Stimulated activated CD4-positive, alpha-beta T cell treated with anti-CD3 and anti-CD28 coated beads, Interleukin-4, amount 100 ng/mL, for 4 hours (primary cell): Measurements from ENCODE around the gene NXPE4.

Experiments
- DNase-seq, 2 experiments: peaks; one replicate each; pipeline ENCODE4 v3.0.0-alpha.2; 2020

Gene NXPE4

DNA sequence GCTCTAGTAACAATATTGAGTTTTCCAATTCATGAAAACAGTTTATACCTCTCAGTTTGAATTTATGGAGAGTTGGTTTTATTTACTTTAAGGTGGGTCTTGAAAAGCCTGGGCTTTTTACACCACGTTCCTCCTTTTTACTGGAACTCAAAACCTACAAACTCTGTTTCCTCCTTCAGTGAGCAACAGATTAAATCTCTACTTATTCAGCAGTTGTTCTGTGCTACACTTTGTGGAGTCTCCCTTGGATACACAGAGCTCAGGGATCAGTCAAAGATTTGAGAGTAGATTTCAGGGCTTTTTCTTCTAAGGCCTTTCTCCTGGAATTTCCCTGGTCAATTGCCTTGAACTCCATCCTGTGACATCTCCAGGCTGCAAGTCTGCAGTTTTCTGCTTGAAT, 39.5 kb downstream of the NXPE4 start:
- DNase-seq = no peak

DNA sequence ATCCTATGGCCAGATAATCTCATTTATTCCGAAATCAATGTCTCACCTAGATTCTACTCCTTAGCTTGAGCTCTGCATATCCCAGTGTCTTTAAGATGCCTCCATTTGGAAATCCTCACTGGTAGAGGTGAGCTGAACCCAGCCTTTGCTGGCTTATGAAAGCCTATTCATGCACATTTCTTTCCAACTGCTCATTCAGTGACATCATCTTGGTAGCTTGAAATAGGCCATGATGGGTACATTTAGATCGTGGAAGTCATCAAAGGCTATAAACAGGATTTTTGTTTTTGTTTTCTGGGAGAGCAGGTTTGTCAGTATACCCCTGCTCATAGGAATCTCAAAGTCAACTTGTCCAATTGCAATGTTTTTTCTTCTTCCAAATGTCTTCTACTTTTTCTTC, 41.9 kb downstream of the NXPE4 start:
- DNase-seq = no peak

DNA sequence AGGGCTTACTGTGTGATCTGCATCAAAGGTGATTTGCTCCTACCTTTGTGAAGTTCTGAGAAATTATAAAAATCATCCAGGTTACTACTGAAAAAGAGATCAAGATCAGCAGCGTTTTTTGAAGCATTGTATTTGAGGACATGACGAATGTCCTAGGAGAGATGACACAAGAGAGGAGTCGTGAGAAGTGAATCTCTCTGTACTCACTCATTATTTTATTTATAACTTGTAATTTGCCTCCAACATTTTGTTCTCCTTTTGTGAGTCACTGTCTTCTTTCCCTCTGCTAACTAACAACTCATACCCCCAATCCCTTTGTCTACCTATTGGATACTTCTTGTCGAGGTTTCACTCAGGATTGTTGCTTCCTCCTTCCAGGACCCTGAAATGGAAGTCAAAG, 44.5 kb downstream of the NXPE4 start:
- no peak for DNase-seq

DNA sequence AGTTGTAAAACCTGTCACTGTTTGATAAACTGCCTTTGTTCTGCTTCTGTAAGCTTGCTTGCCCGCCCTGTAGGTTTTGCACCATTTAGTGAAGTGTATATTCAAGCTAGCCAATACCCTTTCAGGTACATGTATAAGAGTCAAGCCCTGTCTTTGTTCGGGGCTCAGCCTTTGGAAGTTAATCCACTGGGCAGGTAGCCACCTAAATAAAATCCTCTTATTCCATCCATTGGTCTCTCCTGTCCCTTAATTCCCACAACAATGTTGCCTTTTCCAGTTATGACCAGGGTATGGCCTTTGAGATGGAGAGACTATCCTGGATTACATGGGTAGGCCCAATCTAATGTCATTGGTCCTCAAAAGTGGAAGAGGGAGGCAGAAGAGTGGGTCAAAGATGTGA, 69.9 kb downstream of the NXPE4 start:
- no peak for DNase-seq

DNA sequence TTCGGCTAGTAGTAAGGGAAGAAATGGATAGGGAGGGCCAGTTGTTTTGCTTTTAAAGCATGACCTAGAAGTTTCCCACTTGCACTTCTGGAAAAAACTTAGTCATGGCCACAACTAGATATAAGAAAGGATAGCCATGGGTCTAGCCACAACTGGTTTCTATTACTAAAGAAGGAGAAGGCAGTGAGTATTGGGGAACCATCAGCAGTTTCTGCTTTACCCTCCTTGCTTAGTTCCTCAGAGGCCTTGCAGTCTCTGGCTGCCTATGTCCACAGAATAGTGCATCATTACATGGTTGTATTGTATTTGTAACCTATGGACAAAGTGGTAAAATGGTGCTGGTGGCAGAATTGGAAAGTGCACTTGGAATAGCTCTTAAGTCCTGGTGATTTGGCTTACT, 71.5 kb downstream of the NXPE4 start:
- no peak for DNase-seq

DNA sequence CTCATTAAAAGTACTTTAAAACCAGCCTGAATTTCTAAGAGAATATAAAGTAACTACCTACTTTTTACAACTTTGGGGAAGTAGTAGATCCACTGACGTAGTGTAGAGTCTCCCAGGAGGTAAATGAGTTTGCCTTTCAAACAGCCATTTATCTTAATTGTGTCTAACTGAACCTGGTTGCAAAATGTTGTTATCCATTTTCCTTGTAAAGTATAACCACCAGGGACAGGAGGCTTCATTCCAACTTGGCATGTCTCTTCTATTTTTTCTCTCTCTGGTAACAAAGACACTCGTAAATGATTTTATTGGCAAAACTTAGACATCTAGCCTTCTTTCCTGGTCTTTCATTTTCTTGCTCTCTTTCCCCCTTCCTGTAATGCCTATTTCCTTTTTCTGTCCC, 72.8 kb downstream of the NXPE4 start:
- DNase-seq = no peak
